Liver (tissue), 9 donors: ENCODE results near the gene MIEN1. TPM values are rescaled to one million over a fixed set of nuclear protein-coding genes. Genes with fewer than 3 reads are reported as not detected.
A peak's percentile ranks its signal among the peaks of the same experiment; 100 is the strongest.

Experiments
- DNase-seq: peaks from one replicate; pipeline ENCODE4 v3.0.0-alpha.2; 2017; ENCODE audit warnings: low spot score
- H3K27ac ChIP-seq, 2 donors: one replicate each; pipeline ENCODE4 v1.7.0; 2013; ENCODE audit warnings: inconsistent platforms in 2 of 2, low read length in 2 of 2, control low read depth in 1 of 2, low read depth in 1 of 2, mild to moderate bottlenecking in 1 of 2
- H3K27me3 ChIP-seq, 4 donors: one replicate each; pipeline versions ENCODE4 v1.6.1 to v1.7.0; 2013; ENCODE audit warnings: low read length in 3 of 4, inconsistent platforms in 1 of 4, mild to moderate bottlenecking in 1 of 4, moderate library complexity in 1 of 4; ENCODE audit not compliant: control insufficient read depth in 4 of 4, insufficient read depth in 4 of 4
- H3K36me3 ChIP-seq, 4 donors: one replicate each; pipeline versions ENCODE4 v1.6.1 to v1.7.0; 2013; ENCODE audit warnings: low read length in 3 of 4, mild to moderate bottlenecking in 3 of 4, low read depth in 1 of 4, moderate library complexity in 1 of 4; ENCODE audit not compliant: control insufficient read depth in 4 of 4, insufficient read depth in 3 of 4
- H3K4me1 ChIP-seq, 4 donors: one replicate each; pipeline versions ENCODE4 v1.6.1 to v1.7.0; 2013; ENCODE audit warnings: low read length in 3 of 4, mild to moderate bottlenecking in 3 of 4, moderate library complexity in 1 of 4; ENCODE audit not compliant: control insufficient read depth in 4 of 4, insufficient read depth in 4 of 4
- H3K4me3 ChIP-seq, 3 donors: one replicate each; pipeline versions ENCODE4 v1.6.1 to v1.7.0; 2013; ENCODE audit warnings: low read length in 3 of 3, control low read depth in 1 of 3, low read depth in 1 of 3, mild to moderate bottlenecking in 1 of 3
- H3K9ac ChIP-seq, 2 donors: one replicate each; pipeline ENCODE4 v1.7.0; 2013; ENCODE audit warnings: low read length in 2 of 2, mild to moderate bottlenecking in 2 of 2, moderate library complexity in 2 of 2, control low read depth in 1 of 2, low read depth in 1 of 2
- H3K9me3 ChIP-seq, 4 donors: one replicate each; pipeline versions ENCODE4 v1.6.1 to v1.7.0; 2013; ENCODE audit warnings: low read length in 3 of 4; ENCODE audit not compliant: control insufficient read depth in 4 of 4
- EGR1 ChIP-seq, 2 donors: IDR thresholded peaks; 2 replicates each; pipeline ENCODE4 v1.6.1; 2016 to 2018; ENCODE audit warnings: antibody characterized with exemption in 2 of 2, low read depth in 2 of 2
- FOXA1 ChIP-seq: IDR thresholded peaks from 2 replicates; pipeline ENCODE4 v1.6.1; 2016; ENCODE audit warnings: antibody characterized with exemption
- FOXA2 ChIP-seq: IDR thresholded peaks from 2 replicates; pipeline ENCODE4 v1.6.1; 2016; ENCODE audit warnings: antibody characterized with exemption
- GABPA ChIP-seq, 2 donors: IDR thresholded peaks in 1 of 2; conservative IDR thresholded peaks in 1 of 2; 2 replicates each; pipeline ENCODE4 v1.6.1; 2016; ENCODE audit warnings: antibody characterized with exemption in 2 of 2, mild to moderate bottlenecking in 1 of 2, moderate library complexity in 1 of 2
- HNF4A ChIP-seq, 2 donors: conservative IDR thresholded peaks; 2 replicates each; pipeline ENCODE4 v1.6.1; 2016; ENCODE audit warnings: antibody characterized with exemption in 2 of 2, mild to moderate bottlenecking in 2 of 2
- HNF4G ChIP-seq: IDR thresholded peaks from 2 replicates; pipeline ENCODE4 v1.6.1; 2016; ENCODE audit warnings: antibody characterized with exemption
- JUND ChIP-seq, 2 donors: IDR thresholded peaks; 2 replicates each; pipeline ENCODE4 v1.6.1; 2016; ENCODE audit warnings: antibody characterized with exemption in 2 of 2
- NR2F2 ChIP-seq: IDR thresholded peaks from 2 replicates; pipeline ENCODE4 v1.6.1; 2016; ENCODE audit warnings: antibody characterized with exemption
- RAD21 ChIP-seq, 2 donors: IDR thresholded peaks; 2 replicates each; pipeline ENCODE4 v1.6.1; 2016; ENCODE audit warnings: antibody characterized with exemption in 2 of 2, mild to moderate bottlenecking in 2 of 2
- SP1 ChIP-seq: IDR thresholded peaks from 2 replicates; pipeline ENCODE4 v1.6.1; 2018; ENCODE audit warnings: antibody characterized with exemption, mild to moderate bottlenecking
- TAF1 ChIP-seq: conservative IDR thresholded peaks from 2 replicates; pipeline ENCODE4 v1.6.1; 2016; ENCODE audit warnings: antibody characterized with exemption, mild to moderate bottlenecking
- YY1 ChIP-seq: IDR thresholded peaks from 2 replicates; pipeline ENCODE4 v1.6.1; 2016; ENCODE audit warnings: antibody characterized with exemption, mild to moderate bottlenecking
- WGBS: extraction: QIAGEN DNeasy Blood & Tissue Kit; methylation state at CpG from one replicate; pipeline ENCODE4 v1.1.7; 2013; 5-methylcytosine and 5-hydroxymethylcytosine counted together
- polyA plus RNA-seq, 2 donors: library from polyadenylated mRNA; stranded (reverse) in 1 of 2; unstranded in 1 of 2; fragments of 200-250 nt in 1 of 2; fragments of >200 nt in 1 of 2; fragmentation: Nextera tagmentation in 1 of 2; extraction: Ambion mirVana in 1 of 2; gene quantifications; one replicate each; pipeline versions ENCODE4 v1.2.1 to v1.2.3, GENCODE V29; 2013 to 2015
- total RNA-seq, 2 donors: library from RNA; depleted of rRNA; stranded (reverse); fragments of >200 nt; gene quantifications; one replicate each; pipeline ENCODE4 v1.2.3, GENCODE V29; 2014
- TF ChIP-seq, protein P1 (sequence below): IDR thresholded peaks from 2 replicates; pipeline ENCODE4 v1.6.1; 2016; ENCODE audit warnings: antibody characterized with exemption
- TF ChIP-seq, protein P2 (sequence below): IDR thresholded peaks from 2 replicates; pipeline ENCODE4 v1.6.1; 2016; ENCODE audit warnings: antibody characterized with exemption
- TF ChIP-seq, protein P3 (sequence below): IDR thresholded peaks from 2 replicates; pipeline ENCODE4 v1.6.1; 2016; ENCODE audit warnings: antibody characterized with exemption
- TF ChIP-seq, protein P4 (sequence below): fragments of 150-350 bp; IDR thresholded peaks from 2 replicates; pipeline ENCODE4 v1.5.1; 2017; ENCODE audit warnings: improper control_type of control experiment, low read depth, low read length; ENCODE audit not compliant: missing input control
- TF ChIP-seq, protein P5 (sequence below): IDR thresholded peaks from 2 replicates; pipeline ENCODE4 v1.6.1; 2016; ENCODE audit warnings: antibody characterized with exemption, mild to moderate bottlenecking
- donor health status: healthy.
- donor health status: healthy.
- donor health status: healthy.
- donor health status: healthy.
- donor health status: healthy.

The MIEN1 gene
- total and polyA plus RNA-seq, 4 donors = 11.1 to 99.0 (median 29.0) TPM

DNA sequence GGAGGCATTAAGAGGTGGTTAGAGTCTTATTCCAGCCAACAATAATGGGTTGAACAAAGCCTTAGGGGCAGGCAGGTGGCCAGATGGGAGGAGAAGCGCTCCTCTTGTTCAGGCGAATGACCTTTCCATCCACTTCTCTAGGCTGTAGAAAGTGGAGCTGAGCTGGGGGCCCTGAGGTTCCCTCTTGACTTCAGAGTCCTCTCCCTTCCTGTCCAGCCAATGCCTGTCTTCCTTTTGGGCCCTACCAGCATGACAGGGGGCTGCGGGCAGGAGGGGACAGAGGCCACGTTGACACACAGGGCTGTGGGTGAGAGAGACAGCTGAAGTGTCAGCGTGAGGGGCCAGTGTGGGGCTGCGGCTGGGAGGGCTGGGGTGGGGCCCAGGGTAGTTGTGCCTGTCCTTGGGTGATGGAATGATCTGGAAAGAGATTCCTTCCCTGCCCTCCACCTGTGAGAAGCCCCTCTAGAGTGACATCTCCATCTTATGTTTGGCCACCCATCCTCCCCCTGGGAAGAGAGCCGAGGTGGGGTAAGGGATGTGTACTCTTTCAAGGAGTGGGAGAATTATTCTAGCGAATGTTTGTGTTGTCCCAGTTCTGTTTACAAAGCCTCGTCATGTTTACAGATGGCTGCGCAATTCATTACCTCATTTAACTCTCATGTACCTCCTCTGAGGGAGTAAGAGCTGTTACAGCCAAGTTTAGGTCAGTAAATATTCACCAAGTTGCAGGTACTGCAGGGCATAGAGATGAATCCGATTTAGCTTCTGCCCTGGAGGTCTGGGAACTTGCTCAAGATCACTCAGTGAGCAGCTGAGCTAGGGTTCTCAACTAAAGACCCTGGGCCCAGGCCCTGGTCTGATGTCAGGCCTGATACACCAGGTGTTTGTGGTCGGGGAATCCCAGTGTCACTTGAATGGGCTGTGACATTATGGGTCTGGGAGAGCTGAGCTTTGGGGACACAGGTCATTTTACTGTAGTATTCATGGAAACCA is 27.1 kb downstream of the MIEN1 start (continued):
- TF ChIP-seq, protein P1, sequence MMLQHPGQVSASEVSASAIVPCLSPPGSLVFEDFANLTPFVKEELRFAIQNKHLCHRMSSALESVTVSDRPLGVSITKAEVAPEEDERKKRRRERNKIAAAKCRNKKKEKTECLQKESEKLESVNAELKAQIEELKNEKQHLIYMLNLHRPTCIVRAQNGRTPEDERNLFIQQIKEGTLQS = peak; percentile 67
- TF ChIP-seq GABPA (IDR thresholded peaks at IDR 0.05 in 1 of 2, conservative IDR thresholded peaks at IDR 0.05 in 1 of 2) (peak in 1 of 2 donors; percentile 64), JUND (IDR thresholded peaks at IDR 0.05) (peak; percentile 90 to 95), HNF4G (peak; percentile 15), TAF1 (no peak), SP1 (peak; percentile 88)

DNA sequence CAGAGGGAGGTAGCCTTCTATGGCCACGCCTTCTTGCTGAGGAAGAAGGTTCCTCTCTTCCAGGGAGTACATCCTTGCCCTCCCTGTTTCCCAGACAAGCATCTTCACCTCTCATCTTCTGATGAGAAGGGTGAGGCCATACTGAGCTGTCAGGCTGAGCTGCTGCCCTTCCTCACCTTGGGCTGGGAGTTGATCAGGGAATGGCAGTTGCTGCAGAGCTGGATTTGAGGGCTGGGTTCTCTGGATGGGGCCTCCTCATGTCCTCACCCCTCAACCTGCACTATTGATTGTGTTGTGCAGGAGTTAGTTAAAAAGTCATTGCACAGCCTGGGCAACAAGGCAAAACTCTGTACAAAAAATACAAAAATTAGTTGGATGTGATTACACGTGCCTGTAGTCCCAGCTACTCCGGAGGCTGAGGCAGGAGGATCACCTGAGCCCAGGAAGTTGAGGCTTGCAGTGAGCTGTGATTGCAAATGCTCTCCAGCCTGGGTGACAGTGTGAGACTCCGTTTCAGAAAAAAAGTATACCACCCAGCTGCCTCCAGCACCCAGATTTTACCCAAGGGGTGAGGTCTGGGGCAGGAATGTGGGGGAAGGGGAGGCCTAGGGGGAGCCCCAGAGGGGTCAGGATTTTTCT is 28.4 kb downstream of the MIEN1 start:
- TF ChIP-seq, protein P2, sequence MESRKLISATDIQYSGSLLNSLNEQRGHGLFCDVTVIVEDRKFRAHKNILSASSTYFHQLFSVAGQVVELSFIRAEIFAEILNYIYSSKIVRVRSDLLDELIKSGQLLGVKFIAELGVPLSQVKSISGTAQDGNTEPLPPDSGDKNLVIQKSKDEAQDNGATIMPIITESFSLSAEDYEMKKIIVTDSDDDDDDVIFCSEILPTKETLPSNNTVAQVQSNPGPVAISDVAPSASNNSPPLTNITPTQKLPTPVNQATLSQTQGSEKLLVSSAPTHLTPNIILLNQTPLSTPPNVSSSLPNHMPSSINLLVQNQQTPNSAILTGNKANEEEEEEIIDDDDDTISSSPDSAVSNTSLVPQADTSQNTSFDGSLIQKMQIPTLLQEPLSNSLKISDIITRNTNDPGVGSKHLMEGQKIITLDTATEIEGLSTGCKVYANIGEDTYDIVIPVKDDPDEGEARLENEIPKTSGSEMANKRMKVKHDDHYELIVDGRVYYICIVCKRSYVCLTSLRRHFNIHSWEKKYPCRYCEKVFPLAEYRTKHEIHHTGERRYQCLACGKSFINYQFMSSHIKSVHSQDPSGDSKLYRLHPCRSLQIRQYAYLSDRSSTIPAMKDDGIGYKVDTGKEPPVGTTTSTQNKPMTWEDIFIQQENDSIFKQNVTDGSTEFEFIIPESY = no peak
- TF ChIP-seq TAF1 (no peak), SP1 (no peak), RAD21 (IDR thresholded peaks at IDR 0.05) (no peak), HNF4G (no peak), NR2F2 (no peak), EGR1 (IDR thresholded peaks at IDR 0.05; ENCODE audit: low read depth in 2 of 2) (no peak), HNF4A (conservative IDR thresholded peaks at IDR 0.05) (no peak), FOXA2 (no peak), FOXA1 (no peak), JUND (IDR thresholded peaks at IDR 0.05) (no peak), GABPA (IDR thresholded peaks at IDR 0.05 in 1 of 2, conservative IDR thresholded peaks at IDR 0.05 in 1 of 2) (no peak), YY1 (no peak)
- TF ChIP-seq, protein P3, sequence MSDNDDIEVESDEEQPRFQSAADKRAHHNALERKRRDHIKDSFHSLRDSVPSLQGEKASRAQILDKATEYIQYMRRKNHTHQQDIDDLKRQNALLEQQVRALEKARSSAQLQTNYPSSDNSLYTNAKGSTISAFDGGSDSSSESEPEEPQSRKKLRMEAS = no peak
- TF ChIP-seq, protein P1 = no peak
- TF ChIP-seq, protein P4, sequence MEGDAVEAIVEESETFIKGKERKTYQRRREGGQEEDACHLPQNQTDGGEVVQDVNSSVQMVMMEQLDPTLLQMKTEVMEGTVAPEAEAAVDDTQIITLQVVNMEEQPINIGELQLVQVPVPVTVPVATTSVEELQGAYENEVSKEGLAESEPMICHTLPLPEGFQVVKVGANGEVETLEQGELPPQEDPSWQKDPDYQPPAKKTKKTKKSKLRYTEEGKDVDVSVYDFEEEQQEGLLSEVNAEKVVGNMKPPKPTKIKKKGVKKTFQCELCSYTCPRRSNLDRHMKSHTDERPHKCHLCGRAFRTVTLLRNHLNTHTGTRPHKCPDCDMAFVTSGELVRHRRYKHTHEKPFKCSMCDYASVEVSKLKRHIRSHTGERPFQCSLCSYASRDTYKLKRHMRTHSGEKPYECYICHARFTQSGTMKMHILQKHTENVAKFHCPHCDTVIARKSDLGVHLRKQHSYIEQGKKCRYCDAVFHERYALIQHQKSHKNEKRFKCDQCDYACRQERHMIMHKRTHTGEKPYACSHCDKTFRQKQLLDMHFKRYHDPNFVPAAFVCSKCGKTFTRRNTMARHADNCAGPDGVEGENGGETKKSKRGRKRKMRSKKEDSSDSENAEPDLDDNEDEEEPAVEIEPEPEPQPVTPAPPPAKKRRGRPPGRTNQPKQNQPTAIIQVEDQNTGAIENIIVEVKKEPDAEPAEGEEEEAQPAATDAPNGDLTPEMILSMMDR = no peak
- TF ChIP-seq, protein P5, sequence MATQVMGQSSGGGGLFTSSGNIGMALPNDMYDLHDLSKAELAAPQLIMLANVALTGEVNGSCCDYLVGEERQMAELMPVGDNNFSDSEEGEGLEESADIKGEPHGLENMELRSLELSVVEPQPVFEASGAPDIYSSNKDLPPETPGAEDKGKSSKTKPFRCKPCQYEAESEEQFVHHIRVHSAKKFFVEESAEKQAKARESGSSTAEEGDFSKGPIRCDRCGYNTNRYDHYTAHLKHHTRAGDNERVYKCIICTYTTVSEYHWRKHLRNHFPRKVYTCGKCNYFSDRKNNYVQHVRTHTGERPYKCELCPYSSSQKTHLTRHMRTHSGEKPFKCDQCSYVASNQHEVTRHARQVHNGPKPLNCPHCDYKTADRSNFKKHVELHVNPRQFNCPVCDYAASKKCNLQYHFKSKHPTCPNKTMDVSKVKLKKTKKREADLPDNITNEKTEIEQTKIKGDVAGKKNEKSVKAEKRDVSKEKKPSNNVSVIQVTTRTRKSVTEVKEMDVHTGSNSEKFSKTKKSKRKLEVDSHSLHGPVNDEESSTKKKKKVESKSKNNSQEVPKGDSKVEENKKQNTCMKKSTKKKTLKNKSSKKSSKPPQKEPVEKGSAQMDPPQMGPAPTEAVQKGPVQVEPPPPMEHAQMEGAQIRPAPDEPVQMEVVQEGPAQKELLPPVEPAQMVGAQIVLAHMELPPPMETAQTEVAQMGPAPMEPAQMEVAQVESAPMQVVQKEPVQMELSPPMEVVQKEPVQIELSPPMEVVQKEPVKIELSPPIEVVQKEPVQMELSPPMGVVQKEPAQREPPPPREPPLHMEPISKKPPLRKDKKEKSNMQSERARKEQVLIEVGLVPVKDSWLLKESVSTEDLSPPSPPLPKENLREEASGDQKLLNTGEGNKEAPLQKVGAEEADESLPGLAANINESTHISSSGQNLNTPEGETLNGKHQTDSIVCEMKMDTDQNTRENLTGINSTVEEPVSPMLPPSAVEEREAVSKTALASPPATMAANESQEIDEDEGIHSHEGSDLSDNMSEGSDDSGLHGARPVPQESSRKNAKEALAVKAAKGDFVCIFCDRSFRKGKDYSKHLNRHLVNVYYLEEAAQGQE = no peak
- Histone ChIP-seq H3K36me3 (no peaks in the 10 kb centered on the region), H3K9me3 (no peaks in the 10 kb centered on the region), H3K9ac (no peak overlapping the region), H3K27ac (peak overlapping the region; percentile 95 to 98), H3K4me1 (peaks cover 31 to 67% (median 59%) of the 10 kb centered on the region in 4 donors), H3K4me3 (no peak overlapping the region), H3K27me3 (no peaks in the 10 kb centered on the region)
- no peak for DNase-seq
- 61% methylated on average over 4 of the region's 4 CpGs for WGBS
